HepG2 (cell line): ENCODE results near the gene PLCB1. TPM values are rescaled to one million over a fixed set of nuclear protein-coding genes. Genes with fewer than 3 reads are reported as not detected.

Experiments
- ARHGAP35 ChIP-seq: sonication (generic); formaldehyde crosslinking; IDR thresholded peaks from 2 replicates; pipeline ENCODE4 v1.9.0; 2022; ENCODE audit warnings: mild to moderate bottlenecking, inconsistent platforms, moderate library complexity, missing genetic modification reagents, borderline replicate concordance
- ELF3 ChIP-seq: IDR thresholded peaks from 2 replicates; pipeline ENCODE4 v1.6.1; 2016; ENCODE audit warnings: missing genetic modification reagents, missing compliant biosample characterization
- FOXO4 ChIP-seq: sonication (generic); formaldehyde crosslinking; conservative IDR thresholded peaks from 2 replicates; pipeline ENCODE4 v1.8.1; 2023; ENCODE audit warnings: missing genetic modification reagents
- GATAD2A ChIP-seq: IDR thresholded peaks from 2 replicates; pipeline ENCODE4 v1.6.1; 2016
- HMG20B ChIP-seq: conservative IDR thresholded peaks from 2 replicates; pipeline ENCODE4 v1.6.1; 2016; ENCODE audit warnings: missing genetic modification reagents, missing compliant biosample characterization
- MAFK ChIP-seq, 2 experiments: IDR thresholded peaks in 1 of 2; conservative IDR thresholded peaks in 1 of 2; 2 replicates each; pipeline ENCODE4 v1.6.1; 2011; ENCODE audit warnings: improper control_type of control experiment in 2 of 2, low read length in 2 of 2
- MTA3 ChIP-seq: sonication (generic); formaldehyde crosslinking; IDR thresholded peaks from 2 replicates; pipeline ENCODE4 v1.4.0; 2020; ENCODE audit warnings: missing genetic modification reagents
- NFRKB ChIP-seq: fragments of 450-650 bp; IDR thresholded peaks from 2 replicates; pipeline ENCODE4 v1.6.1; 2017
- PAXIP1 ChIP-seq: sonication (generic); formaldehyde crosslinking; conservative IDR thresholded peaks from 2 replicates; pipeline ENCODE4 v1.4.0; 2020; ENCODE audit warnings: mild to moderate bottlenecking, missing genetic modification reagents, moderate library complexity
- PPARG ChIP-seq: conservative IDR thresholded peaks from 2 replicates; pipeline ENCODE4 v1.6.1; 2016; ENCODE audit warnings: missing biosample characterization, missing genetic modification reagents
- RBAK ChIP-seq: sonication (generic); formaldehyde crosslinking; IDR thresholded peaks from 2 replicates; pipeline ENCODE4 v1.5.1; 2020; ENCODE audit warnings: mild to moderate bottlenecking, missing genetic modification reagents
- RFX3 ChIP-seq: IDR thresholded peaks from 2 replicates; pipeline ENCODE4 v1.6.1; 2016; ENCODE audit warnings: missing biosample characterization, missing genetic modification reagents
- RXRA ChIP-seq: sonication (generic); formaldehyde crosslinking; IDR thresholded peaks from 2 replicates; pipeline ENCODE4 v1.5.1; 2020; ENCODE audit warnings: missing genetic modification reagents
- SETDB1 ChIP-seq: sonication (generic); formaldehyde crosslinking; IDR thresholded peaks from 2 replicates; pipeline ENCODE4 v1.5.1; 2020; ENCODE audit warnings: missing genetic modification reagents, mild to moderate bottlenecking, borderline replicate concordance
- SOX5 ChIP-seq: IDR thresholded peaks from 2 replicates; pipeline ENCODE4 v1.6.1; 2016; ENCODE audit warnings: borderline replicate concordance
- SP2 ChIP-seq: sonication (generic); formaldehyde crosslinking; IDR thresholded peaks from 2 replicates; pipeline ENCODE4 v1.5.1; 2020; ENCODE audit warnings: mild to moderate bottlenecking, missing genetic modification reagents
- TFAP4 ChIP-seq: sonication (generic); IDR thresholded peaks from 2 replicates; pipeline ENCODE4 v1.6.1; 2016; ENCODE audit warnings: low read depth, borderline replicate concordance
- THAP8 ChIP-seq: sonication (generic); formaldehyde crosslinking; IDR thresholded peaks from 2 replicates; pipeline ENCODE4 v1.5.1; 2020; ENCODE audit warnings: missing genetic modification reagents, mild to moderate bottlenecking, borderline replicate concordance
- ZFX ChIP-seq: sonication (generic); formaldehyde crosslinking; IDR thresholded peaks from 2 replicates; pipeline ENCODE4 v1.4.0; 2020; ENCODE audit warnings: mild to moderate bottlenecking, low read depth, missing genetic modification reagents, moderate library complexity
- ZMYM2 ChIP-seq: sonication (generic); formaldehyde crosslinking; IDR thresholded peaks from 2 replicates; pipeline ENCODE4 v1.8.0; 2022; ENCODE audit warnings: mild to moderate bottlenecking, missing genetic modification reagents
- ZMYM4 ChIP-seq: sonication (generic); formaldehyde crosslinking; IDR thresholded peaks from 2 replicates; pipeline ENCODE4 v1.8.1; 2023; ENCODE audit warnings: mild to moderate bottlenecking, missing genetic modification reagents
- ZNF12 ChIP-seq: sonication (generic); formaldehyde crosslinking; IDR thresholded peaks from 2 replicates; pipeline ENCODE4 v1.5.0; 2020; ENCODE audit warnings: missing genetic modification reagents
- ZNF292 ChIP-seq: sonication (generic); formaldehyde crosslinking; IDR thresholded peaks from 2 replicates; pipeline ENCODE4 v1.8.1; 2022; ENCODE audit warnings: mild to moderate bottlenecking, low read depth, missing genetic modification reagents, borderline replicate concordance
- ZNF3 ChIP-seq: IDR thresholded peaks from 2 replicates; pipeline ENCODE4 v1.7.0; 2017; ENCODE audit warnings: inconsistent platforms
- ZNF530 ChIP-seq: sonication (generic); formaldehyde crosslinking; IDR thresholded peaks from 2 replicates; pipeline ENCODE4 v1.5.0; 2020; ENCODE audit warnings: low read depth, mild to moderate bottlenecking, missing genetic modification reagents
- ZNF607 ChIP-seq: sonication (generic); formaldehyde crosslinking; IDR thresholded peaks from 2 replicates; pipeline ENCODE4 v1.5.1; 2020; ENCODE audit warnings: missing genetic modification reagents, mild to moderate bottlenecking, borderline replicate concordance
- ZNF614 ChIP-seq: IDR thresholded peaks from 2 replicates; pipeline ENCODE4 v1.6.1; 2018; ENCODE audit warnings: missing biosample characterization, missing genetic modification reagents, inconsistent platforms, borderline replicate concordance
- polyA plus RNA-seq, 8 experiments: library from polyadenylated mRNA; depleted of rRNA in 3 of 8; stranded (reverse) in 7 of 8; unstranded in 1 of 8; fragments of >200 nt; fragmentation: Illumina TruSeq in 4 of 8; extraction: Trizol in 4 of 8; gene quantifications; 2 replicates each; pipeline versions ENCODE4 v1.2.1 to v1.2.3, GENCODE V29; 2011 to 2016; ENCODE audit warnings: low read depth in 4 of 8, missing spikeins in 1 of 8, mixed read lengths in 1 of 8; ENCODE audit not compliant: insufficient read depth in 1 of 8
- total RNA-seq, 5 experiments: library from RNA; depleted of rRNA; stranded (reverse); fragments of >200 nt; fragmentation: Illumina TruSeq; extraction: Trizol; gene quantifications; 2 replicates each; pipeline ENCODE4 v1.2.3, GENCODE V29; 2016; ENCODE audit warnings: low read depth in 1 of 5

Gene PLCB1
- total and polyA plus RNA-seq, 2 of the 13 experiments (the other 11 are each of a cell fraction or from before 2014, with no cell fraction given), result 42.4 to 55.9 TPM

GRCh38 chr20:8464368-8464767 is 332.3 kb downstream of the PLCB1 start (continued):
- TF ChIP-seq ARHGAP35 (CRISPR knock-in tag) (no peak), ZNF292 (CRISPR knock-in tag) (no peak), THAP8 (no peak), PPARG (CRISPR knock-in tag) (no peak), TFAP4 (peak; percentile 74; the same call in 1 of the 2 replicates), NFRKB (no peak), SETDB1 (CRISPR knock-in tag) (peak; percentile 82; the same call in 1 of the 2 replicates), ZNF614 (CRISPR knock-in tag) (peak; percentile 22; the same call in 1 of the 2 replicates), FOXO4 (CRISPR knock-in tag) (no peak), ZNF12 (CRISPR knock-in tag) (peak; percentile 49; the same call in 1 of the 2 replicates), ZNF3 (no peak), HMG20B (CRISPR knock-in tag) (no peak), GATAD2A (peak; percentile 75), ZMYM4 (CRISPR knock-in tag) (peak; percentile 90), PAXIP1 (CRISPR knock-in tag) (no peak; the same call in 1 of the 2 replicates), RFX3 (CRISPR knock-in tag) (no peak), ZNF607 (CRISPR knock-in tag) (no peak), ZFX (CRISPR knock-in tag) (peak; percentile 63; the same call in 1 of the 2 replicates), MAFK (conservative IDR thresholded peaks at IDR 0.05 in 1 of 2, IDR thresholded peaks at IDR 0.05 in 1 of 2; ENCODE audit: low read length in 2 of 2) (peak; percentile 92 to 96), ELF3 (CRISPR knock-in tag) (peak; percentile 40; the same call in 1 of the 2 replicates), SP2 (CRISPR knock-in tag) (no peak), ZNF530 (no peak), ZMYM2 (CRISPR knock-in tag) (peak; percentile 91), RXRA (CRISPR knock-in tag) (no peak), RBAK (CRISPR knock-in tag) (0 out of 2 replicates have a peak, but pooled peaks have one; percentile 57), MTA3 (CRISPR knock-in tag) (no peak), SOX5 (peak; percentile 63)
